ENCODE measurements around the gene RASAL2. TPM values are rescaled to one million over a fixed set of nuclear protein-coding genes. Genes with fewer than 3 reads are reported as not detected.

The RASAL2 gene
- total and polyA plus RNA-seq, 2 experiments from 2014 or later = 16.0 to 42.2 TPM

DNA sequence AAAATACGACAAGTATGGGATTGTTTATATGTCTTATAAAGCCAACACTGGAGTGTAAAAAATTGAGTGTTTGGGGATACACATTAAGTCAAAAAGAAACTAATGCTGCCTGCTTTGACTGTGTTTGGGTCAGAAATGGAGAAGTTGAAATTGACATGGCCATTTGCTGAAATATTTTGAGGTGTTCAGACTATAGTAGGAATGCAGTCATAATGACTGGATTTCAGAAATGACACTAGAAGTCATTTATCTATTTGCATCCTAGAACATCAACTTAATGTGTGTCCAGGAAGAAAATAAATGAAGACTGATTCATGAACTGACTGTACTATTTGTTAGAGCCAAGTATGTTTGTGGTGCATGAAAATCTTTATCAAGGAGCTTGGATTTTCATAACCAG, 28.4 kb downstream of the RASAL2 start (continued):
- TF ChIP-seq, protein P1, sequence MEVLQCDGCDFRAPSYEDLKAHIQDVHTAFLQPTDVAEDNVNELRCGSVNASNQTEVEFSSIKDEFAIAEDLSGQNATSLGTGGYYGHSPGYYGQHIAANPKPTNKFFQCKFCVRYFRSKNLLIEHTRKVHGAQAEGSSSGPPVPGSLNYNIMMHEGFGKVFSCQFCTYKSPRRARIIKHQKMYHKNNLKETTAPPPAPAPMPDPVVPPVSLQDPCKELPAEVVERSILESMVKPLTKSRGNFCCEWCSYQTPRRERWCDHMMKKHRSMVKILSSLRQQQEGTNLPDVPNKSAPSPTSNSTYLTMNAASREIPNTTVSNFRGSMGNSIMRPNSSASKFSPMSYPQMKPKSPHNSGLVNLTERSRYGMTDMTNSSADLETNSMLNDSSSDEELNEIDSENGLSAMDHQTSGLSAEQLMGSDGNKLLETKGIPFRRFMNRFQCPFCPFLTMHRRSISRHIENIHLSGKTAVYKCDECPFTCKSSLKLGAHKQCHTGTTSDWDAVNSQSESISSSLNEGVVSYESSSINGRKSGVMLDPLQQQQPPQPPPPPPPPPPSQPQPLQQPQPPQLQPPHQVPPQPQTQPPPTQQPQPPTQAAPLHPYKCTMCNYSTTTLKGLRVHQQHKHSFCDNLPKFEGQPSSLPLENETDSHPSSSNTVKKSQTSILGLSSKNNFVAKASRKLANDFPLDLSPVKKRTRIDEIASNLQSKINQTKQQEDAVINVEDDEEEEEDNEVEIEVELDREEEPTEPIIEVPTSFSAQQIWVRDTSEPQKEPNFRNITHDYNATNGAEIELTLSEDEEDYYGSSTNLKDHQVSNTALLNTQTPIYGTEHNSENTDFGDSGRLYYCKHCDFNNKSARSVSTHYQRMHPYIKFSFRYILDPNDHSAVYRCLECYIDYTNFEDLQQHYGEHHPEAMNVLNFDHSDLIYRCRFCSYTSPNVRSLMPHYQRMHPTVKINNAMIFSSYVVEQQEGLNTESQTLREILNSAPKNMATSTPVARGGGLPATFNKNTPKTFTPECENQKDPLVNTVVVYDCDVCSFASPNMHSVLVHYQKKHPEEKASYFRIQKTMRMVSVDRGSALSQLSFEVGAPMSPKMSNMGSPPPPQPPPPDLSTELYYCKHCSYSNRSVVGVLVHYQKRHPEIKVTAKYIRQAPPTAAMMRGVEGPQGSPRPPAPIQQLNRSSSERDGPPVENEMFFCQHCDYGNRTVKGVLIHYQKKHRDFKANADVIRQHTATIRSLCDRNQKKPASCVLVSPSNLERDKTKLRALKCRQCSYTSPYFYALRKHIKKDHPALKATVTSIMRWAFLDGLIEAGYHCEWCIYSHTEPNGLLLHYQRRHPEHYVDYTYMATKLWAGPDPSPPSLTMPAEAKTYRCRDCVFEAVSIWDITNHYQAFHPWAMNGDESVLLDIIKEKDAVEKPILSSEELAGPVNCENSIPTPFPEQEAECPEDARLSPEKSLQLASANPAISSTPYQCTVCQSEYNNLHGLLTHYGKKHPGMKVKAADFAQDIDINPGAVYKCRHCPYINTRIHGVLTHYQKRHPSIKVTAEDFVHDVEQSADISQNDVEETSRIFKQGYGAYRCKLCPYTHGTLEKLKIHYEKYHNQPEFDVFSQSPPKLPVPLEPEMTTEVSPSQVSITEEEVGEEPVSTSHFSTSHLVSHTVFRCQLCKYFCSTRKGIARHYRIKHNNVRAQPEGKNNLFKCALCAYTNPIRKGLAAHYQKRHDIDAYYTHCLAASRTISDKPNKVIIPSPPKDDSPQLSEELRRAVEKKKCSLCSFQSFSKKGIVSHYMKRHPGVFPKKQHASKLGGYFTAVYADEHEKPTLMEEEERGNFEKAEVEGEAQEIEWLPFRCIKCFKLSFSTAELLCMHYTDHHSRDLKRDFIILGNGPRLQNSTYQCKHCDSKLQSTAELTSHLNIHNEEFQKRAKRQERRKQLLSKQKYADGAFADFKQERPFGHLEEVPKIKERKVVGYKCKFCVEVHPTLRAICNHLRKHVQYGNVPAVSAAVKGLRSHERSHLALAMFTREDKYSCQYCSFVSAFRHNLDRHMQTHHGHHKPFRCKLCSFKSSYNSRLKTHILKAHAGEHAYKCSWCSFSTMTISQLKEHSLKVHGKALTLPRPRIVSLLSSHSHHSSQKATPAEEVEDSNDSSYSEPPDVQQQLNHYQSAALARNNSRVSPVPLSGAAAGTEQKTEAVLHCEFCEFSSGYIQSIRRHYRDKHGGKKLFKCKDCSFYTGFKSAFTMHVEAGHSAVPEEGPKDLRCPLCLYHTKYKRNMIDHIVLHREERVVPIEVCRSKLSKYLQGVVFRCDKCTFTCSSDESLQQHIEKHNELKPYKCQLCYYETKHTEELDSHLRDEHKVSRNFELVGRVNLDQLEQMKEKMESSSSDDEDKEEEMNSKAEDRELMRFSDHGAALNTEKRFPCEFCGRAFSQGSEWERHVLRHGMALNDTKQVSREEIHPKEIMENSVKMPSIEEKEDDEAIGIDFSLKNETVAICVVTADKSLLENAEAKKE (CRISPR knock-in tag; IDR thresholded peaks at IDR 0.05) = no peak
- TF ChIP-seq JUNB (IDR thresholded peaks at IDR 0.05; ENCODE audit: unreplicated experiment) (no peak), POLR2AphosphoS5 (IDR thresholded peaks at IDR 0.05; ENCODE audit: low read depth) (no peak), ZNF114 (CRISPR knock-in tag; IDR thresholded peaks at IDR 0.05) (no peak), NANOG (IDR thresholded peaks at IDR 0.05; ENCODE audit: borderline replicate concordance) (no peak), ZNF331 (CRISPR knock-in tag; IDR thresholded peaks at IDR 0.05; ENCODE audit: low read depth) (no peak), REST (IDR thresholded peaks at IDR 0.05; ENCODE audit: unreplicated experiment) (no peak)
- TF ChIP-seq, protein P2, sequence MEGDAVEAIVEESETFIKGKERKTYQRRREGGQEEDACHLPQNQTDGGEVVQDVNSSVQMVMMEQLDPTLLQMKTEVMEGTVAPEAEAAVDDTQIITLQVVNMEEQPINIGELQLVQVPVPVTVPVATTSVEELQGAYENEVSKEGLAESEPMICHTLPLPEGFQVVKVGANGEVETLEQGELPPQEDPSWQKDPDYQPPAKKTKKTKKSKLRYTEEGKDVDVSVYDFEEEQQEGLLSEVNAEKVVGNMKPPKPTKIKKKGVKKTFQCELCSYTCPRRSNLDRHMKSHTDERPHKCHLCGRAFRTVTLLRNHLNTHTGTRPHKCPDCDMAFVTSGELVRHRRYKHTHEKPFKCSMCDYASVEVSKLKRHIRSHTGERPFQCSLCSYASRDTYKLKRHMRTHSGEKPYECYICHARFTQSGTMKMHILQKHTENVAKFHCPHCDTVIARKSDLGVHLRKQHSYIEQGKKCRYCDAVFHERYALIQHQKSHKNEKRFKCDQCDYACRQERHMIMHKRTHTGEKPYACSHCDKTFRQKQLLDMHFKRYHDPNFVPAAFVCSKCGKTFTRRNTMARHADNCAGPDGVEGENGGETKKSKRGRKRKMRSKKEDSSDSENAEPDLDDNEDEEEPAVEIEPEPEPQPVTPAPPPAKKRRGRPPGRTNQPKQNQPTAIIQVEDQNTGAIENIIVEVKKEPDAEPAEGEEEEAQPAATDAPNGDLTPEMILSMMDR (conservative IDR thresholded peaks at IDR 0.05; ENCODE audit: low read depth in 2 of 2) = no peak

All from GM23338 (cell line).